HEK293T (cell line): ENCODE results near the gene EIF3L.
A peak's percentile ranks its signal among the peaks of the same experiment; 100 is the strongest.

ENCODE experiments used
- CTCF ChIA-PET: fragments of 350-600 bp; formaldehyde crosslinking; extraction: SDS; loops from one replicate; lab custom pipeline; 2021; ENCODE audit warnings: antibody characterized with exemption, inconsistent platforms; lab: Yijun Ruan, JAX
- POLR2A ChIA-PET: fragments of 350-600 bp; formaldehyde crosslinking; extraction: SDS; loops from one replicate; lab custom pipeline; 2020; ENCODE audit warnings: antibody characterized with exemption, inconsistent platforms; lab: Yijun Ruan, JAX
- DNase-seq: peaks from one replicate; pipeline ENCODE4 v3.0.0; 2012; ENCODE audit warnings: mixed read lengths; ENCODE audit errors: extremely low spot score
- ARNT ChIP-seq: fragments of 450-650 bp; IDR thresholded peaks from 2 replicates; pipeline ENCODE4 v1.6.1; 2017; ENCODE audit warnings: mild to moderate bottlenecking
- BHLHE40 ChIP-seq: fragments of 450-650 bp; IDR thresholded peaks from 2 replicates; pipeline ENCODE4 v1.6.1; 2016; ENCODE audit warnings: mild to moderate bottlenecking, moderate library complexity, borderline replicate concordance
- CTBP1 ChIP-seq: fragments of 450-650 bp; IDR thresholded peaks from 2 replicates; pipeline ENCODE4 v1.6.1; 2016; ENCODE audit warnings: borderline replicate concordance
- ELF4 ChIP-seq: fragments of 450-650 bp; IDR thresholded peaks from 2 replicates; pipeline ENCODE4 v1.6.1; 2017; ENCODE audit warnings: antibody characterized with exemption
- FOXA1 ChIP-seq: fragments of 450-650 bp; IDR thresholded peaks from 2 replicates; pipeline ENCODE4 v1.6.1; 2016; ENCODE audit warnings: mild to moderate bottlenecking
- FOXK2 ChIP-seq: fragments of 450-650 bp; IDR thresholded peaks from 2 replicates; pipeline ENCODE4 v1.6.1; 2016; ENCODE audit warnings: mild to moderate bottlenecking
- FOXM1 ChIP-seq: fragments of 450-650 bp; IDR thresholded peaks from 2 replicates; pipeline ENCODE4 v1.6.1; 2017; ENCODE audit warnings: mild to moderate bottlenecking, borderline replicate concordance
- HDGF ChIP-seq: fragments of 450-650 bp; IDR thresholded peaks from 2 replicates; pipeline ENCODE4 v1.6.1; 2017; ENCODE audit warnings: antibody characterized with exemption, borderline replicate concordance
- L3MBTL2 ChIP-seq: fragments of 450-650 bp; conservative IDR thresholded peaks from 2 replicates; pipeline ENCODE4 v1.6.1; 2016; ENCODE audit warnings: mild to moderate bottlenecking
- LEF1 ChIP-seq: fragments of 450-650 bp; IDR thresholded peaks from 2 replicates; pipeline ENCODE4 v1.6.1; 2017; ENCODE audit warnings: mild to moderate bottlenecking, borderline replicate concordance
- NFRKB ChIP-seq: fragments of 450-650 bp; IDR thresholded peaks from 2 replicates; pipeline ENCODE4 v1.6.1; 2016; ENCODE audit warnings: mild to moderate bottlenecking, moderate library complexity
- SP1 ChIP-seq: fragments of 450-650 bp; IDR thresholded peaks from 2 replicates; pipeline ENCODE4 v1.6.1; 2017
- SUZ12 ChIP-seq: fragments of 450-650 bp; IDR thresholded peaks from 2 replicates; pipeline ENCODE4 v1.6.1; 2016; ENCODE audit warnings: mild to moderate bottlenecking
- TARDBP ChIP-seq: fragments of 450-650 bp; IDR thresholded peaks from 2 replicates; pipeline ENCODE4 v1.6.1; 2016
- ZNF384 ChIP-seq: fragments of 450-650 bp; IDR thresholded peaks from 2 replicates; pipeline ENCODE4 v1.6.1; 2016
- TF ChIP-seq, protein P1 (sequence below): fragments of 450-650 bp; IDR thresholded peaks from 2 replicates; pipeline ENCODE4 v1.6.1; 2016

The EIF3L gene

GRCh38 chr22:37804352-37804880, 44.8 kb upstream of the EIF3L start:
- CTCF ChIA-PET: interaction anchor here (0.6 kb wide), 1 partner anchor 161 kb away, joined by 3 read pairs; no protein-coding TSS in a partner anchor
- POLR2A ChIA-PET: interaction anchor here (0.9 to 6.9 kb wide), 26 partner anchors 8 to 243 kb away, joined by 3 to 78 read pairs (median 4); partner anchors contain the start of genes ANKRD54, C22orf23, GGA1 and NOL12
- no peak for TF ChIP-seq HDGF
- no peak for TF ChIP-seq FOXA1
- no peak for TF ChIP-seq TARDBP
- TF ChIP-seq SUZ12: no peak
- TF ChIP-seq ELF4: no peak
- no peak for TF ChIP-seq FOXM1
- no peak for TF ChIP-seq L3MBTL2
- TF ChIP-seq, protein P1, sequence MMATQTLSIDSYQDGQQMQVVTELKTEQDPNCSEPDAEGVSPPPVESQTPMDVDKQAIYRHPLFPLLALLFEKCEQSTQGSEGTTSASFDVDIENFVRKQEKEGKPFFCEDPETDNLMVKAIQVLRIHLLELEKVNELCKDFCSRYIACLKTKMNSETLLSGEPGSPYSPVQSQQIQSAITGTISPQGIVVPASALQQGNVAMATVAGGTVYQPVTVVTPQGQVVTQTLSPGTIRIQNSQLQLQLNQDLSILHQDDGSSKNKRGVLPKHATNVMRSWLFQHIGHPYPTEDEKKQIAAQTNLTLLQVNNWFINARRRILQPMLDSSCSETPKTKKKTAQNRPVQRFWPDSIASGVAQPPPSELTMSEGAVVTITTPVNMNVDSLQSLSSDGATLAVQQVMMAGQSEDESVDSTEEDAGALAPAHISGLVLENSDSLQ: no peak
- no peak for TF ChIP-seq FOXK2
- TF ChIP-seq SP1: no peak
- TF ChIP-seq BHLHE40: no peak
- TF ChIP-seq ZNF384: no peak
- no peak for TF ChIP-seq LEF1
- no peak for TF ChIP-seq ARNT
- no peak for TF ChIP-seq NFRKB
- no peak for TF ChIP-seq CTBP1
- no peak for DNase-seq

DNA sequence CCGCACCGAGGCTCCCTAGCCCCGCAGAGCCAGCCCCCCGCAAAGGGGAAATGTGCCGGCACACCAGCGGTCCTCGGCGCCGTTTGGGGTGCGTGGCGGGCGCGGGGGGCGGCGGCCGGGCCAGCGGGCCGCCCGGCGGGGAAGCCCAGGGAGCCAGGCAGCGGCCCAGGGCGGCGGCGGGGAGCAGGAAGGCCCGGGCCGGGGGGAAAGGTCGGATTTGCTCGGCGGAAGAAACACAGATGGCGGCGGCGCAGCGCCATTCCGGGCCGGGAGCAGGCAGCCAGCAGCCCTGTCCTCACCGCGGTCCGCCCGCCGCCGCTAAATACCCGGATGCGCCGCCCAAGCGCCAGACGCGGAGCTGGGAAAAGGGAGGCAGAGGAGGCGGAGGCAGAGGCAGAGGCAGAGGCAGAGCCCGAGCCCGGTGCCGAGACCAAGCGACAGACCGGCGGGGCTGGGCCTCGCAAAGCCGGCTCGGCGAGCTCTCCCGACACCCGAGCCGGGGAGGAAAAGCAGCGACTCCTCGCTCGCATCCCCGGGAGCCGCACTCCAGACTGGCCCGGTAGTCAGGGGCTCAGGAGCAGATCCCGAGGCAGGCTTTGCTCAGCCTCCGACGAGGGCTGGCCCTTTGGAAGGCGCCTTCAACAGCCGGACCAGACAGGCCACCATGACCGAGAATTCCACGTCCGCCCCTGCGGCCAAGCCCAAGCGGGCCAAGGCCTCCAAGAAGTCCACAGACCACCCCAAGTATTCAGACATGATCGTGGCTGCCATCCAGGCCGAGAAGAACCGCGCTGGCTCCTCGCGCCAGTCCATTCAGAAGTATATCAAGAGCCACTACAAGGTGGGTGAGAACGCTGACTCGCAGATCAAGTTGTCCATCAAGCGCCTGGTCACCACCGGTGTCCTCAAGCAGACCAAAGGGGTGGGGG, 44.1 kb upstream of the EIF3L start:
- DNase-seq: peak; percentile 91
- CTCF ChIA-PET: interaction anchor here (0.6 to 0.7 kb wide), 2 partner anchors 12 to 162 kb away, joined by 3 to 4 read pairs; no protein-coding TSS in a partner anchor
- POLR2A ChIA-PET: interaction anchor here (0.7 to 6.9 kb wide), 29 partner anchors 9 to 243 kb away, joined by 3 to 78 read pairs (median 4); partner anchors contain the start of genes ANKRD54, C22orf23, GGA1 and NOL12

DNA sequence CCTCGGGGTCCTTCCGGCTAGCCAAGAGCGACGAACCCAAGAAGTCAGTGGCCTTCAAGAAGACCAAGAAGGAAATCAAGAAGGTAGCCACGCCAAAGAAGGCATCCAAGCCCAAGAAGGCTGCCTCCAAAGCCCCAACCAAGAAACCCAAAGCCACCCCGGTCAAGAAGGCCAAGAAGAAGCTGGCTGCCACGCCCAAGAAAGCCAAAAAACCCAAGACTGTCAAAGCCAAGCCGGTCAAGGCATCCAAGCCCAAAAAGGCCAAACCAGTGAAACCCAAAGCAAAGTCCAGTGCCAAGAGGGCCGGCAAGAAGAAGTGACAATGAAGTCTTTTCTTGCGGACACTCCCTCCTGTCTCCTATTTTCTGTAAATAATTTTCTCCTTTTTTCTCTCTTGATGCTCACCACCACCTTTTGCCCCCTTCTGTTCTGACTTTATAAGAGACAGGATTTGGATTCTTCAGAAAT, 43.4 kb upstream of the EIF3L start:
- TF ChIP-seq FOXM1: no peak
- no peak for DNase-seq
- ChIA-PET POLR2A (interaction anchor here (0.8 to 6.9 kb wide), 14 partner anchors 10 to 227 kb away, joined by 3 to 78 read pairs (median 6); partner anchors contain the start of genes ANKRD54, GALR3 and GGA1), CTCF (no interaction called here)

More for the DNA sequence above, 44.1 kb upstream of the EIF3L start:
- TF ChIP-seq ARNT (no peak), SP1 (no peak), FOXM1 (0 out of 2 replicates have a peak, but pooled peaks have one; percentile 2), ELF4 (no peak; the same call in 1 of the 2 replicates), L3MBTL2 (peak; percentile 39), ZNF384 (no peak)

GRCh38 chr22:37806409-37807333, 42.5 kb upstream of the EIF3L start:
- no peak for DNase-seq
- ChIA-PET POLR2A (interaction anchor here (0.9 to 6.9 kb wide), 18 partner anchors 11 to 198 kb away, joined by 3 to 78 read pairs (median 6); partner anchors contain the start of genes ANKRD54, GALR3, GGA1 and MICALL1), CTCF (interaction anchor here (0.6 to 4.4 kb wide), 3 partner anchors 11 to 179 kb away, joined by 3 to 23 read pairs (median 5); no protein-coding TSS in a partner anchor)
- TF ChIP-seq NFRKB (no peak), ARNT (no peak)

DNA sequence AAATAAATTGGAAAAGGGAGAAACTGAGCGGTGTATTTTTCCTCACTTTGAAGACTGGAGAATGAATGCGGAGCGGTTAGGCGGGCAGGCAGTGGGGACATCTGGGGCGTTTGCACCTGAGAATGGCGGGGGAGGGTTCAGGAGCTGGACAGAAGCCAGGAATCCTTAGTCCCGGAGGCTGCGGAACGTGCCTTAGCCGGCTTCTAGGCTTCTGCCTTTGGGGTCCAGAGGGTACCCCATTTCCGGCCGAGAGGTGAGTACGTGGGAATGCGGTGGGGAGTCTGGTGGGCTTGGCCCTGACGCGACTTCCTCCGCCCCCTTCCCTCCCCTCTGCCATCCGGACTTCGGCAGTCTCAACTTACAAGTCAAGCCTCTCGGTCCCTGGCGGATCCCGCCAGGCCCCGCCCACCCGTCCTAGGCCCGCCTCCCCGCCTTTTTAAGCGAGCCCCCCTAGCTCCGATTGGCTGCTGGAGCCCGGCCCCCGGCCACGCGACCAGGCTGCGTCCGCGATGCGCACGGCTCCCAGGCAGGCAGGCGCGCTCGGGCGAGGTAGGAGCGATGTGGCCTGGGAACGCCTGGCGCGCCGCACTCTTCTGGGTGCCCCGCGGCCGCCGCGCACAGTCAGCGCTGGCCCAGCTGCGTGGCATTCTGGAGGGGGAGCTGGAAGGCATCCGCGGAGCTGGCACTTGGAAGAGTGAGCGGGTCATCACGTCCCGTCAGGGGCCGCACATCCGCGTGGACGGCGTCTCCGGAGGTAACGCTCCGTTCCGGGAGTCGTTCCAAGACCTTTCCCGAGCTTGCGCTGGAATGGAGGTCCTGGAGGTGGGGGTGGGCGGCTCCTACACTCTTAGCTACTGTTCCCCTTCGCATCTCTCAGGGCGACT, 41.6 kb upstream of the EIF3L start, which contains the start of gene GCAT:
TSS of gene GCAT (plus strand) at position 525 of the 884 bp plus-strand sequence. CDS start at position 559, 34 bp downstream.
- POLR2A ChIA-PET: interaction anchor here (0.7 to 6.9 kb wide), 20 partner anchors 10 to 199 kb away, joined by 3 to 78 read pairs (median 4); partner anchors contain the start of genes ANKRD54, GALR3, GGA1 and MICALL1
- TF ChIP-seq L3MBTL2: peak; percentile 83; the same call in 1 of the 2 replicates
- TF ChIP-seq FOXA1: no peak
- CTCF ChIA-PET: interaction anchor here (0.6 to 4.4 kb wide), 5 partner anchors 10 to 180 kb away, joined by 3 to 23 read pairs (median 5); no protein-coding TSS in a partner anchor
- DNase-seq: peak; percentile 99

GRCh38 chr22:37808294-37808657, 40.9 kb upstream of the EIF3L start:
- POLR2A ChIA-PET: interaction anchor here (0.9 to 6.9 kb wide), 11 partner anchors 9 to 200 kb away, joined by 3 to 78 read pairs (median 5); partner anchors contain the start of genes ANKRD54, GALR3 and GGA1
- CTCF ChIA-PET: interaction anchor here (1.6 to 4.4 kb wide), 2 partner anchors 9 to 55 kb away, joined by 3 to 23 read pairs; no protein-coding TSS in a partner anchor
- DNase-seq: no peak
- TF ChIP-seq SP1 (no peak), SUZ12 (no peak), FOXM1 (no peak), CTBP1 (no peak), ELF4 (no peak), L3MBTL2 (no peak), LEF1 (no peak), TARDBP (no peak), ARNT (no peak), HDGF (no peak), ZNF384 (no peak), NFRKB (no peak), FOXK2 (no peak)
- TF ChIP-seq, protein P1: no peak
